GM21619 (cell line): ENCODE results near the gene ENTREP1.
"Not testable (repeated sequence)": the region's sequence is repeated elsewhere in the genome, so short reads cannot be mapped to it uniquely, and the experiment has no call there.

Experiments
- ATAC-seq: cut with Tn5 transposase; IDR thresholded peaks from one replicate; pipeline ENCODE4 v1.9.1; 2021; ENCODE audit not compliant: unreplicated experiment

ENTREP1 gene

DNA sequence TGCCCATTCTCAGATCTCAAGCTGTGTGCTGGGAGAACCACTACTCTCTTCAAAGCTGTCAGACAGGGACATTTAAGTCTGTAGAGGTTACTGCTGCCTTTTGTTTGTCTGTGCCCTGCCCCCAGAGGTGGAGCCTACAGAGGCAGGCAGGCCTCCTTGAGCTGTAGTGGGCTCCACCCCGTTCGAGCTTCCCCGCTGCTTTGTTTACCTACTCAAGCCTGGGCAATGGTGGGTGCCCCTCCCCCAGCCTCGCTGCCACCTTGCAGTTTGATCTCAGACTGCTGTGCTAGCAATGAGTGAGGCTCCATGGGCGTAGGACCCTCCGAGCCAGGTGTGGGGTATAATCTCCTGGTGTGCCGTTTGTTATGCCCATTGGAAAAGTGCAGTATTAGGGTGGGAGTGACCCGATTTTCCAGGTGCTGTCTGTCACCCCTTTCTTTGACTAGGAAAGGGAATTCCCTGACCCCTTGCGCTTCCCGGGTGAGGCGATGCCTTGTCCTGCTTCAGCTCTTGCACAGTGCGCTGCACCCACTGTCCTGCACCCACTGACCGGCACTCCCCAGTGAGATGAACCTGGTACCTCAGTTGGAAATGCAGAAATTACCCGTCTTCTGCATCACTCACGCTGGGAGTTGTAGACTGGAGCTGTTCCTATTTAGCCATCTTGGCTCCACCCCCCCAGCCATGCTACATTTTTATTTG, 115.4 kb downstream of the ENTREP1 start:
- ATAC-seq = not testable (repeated sequence)
